Measurements from ENCODE around the gene GLT1D1. TPM values are rescaled to one million over a fixed set of nuclear protein-coding genes. Genes with fewer than 3 reads are reported as not detected.

The GLT1D1 gene
- total and polyA plus RNA-seq, 2 of the 8 experiments (the other 6 are each of a cell fraction or from before 2014, with no cell fraction given): 1.5 to 3.6 TPM

DNA sequence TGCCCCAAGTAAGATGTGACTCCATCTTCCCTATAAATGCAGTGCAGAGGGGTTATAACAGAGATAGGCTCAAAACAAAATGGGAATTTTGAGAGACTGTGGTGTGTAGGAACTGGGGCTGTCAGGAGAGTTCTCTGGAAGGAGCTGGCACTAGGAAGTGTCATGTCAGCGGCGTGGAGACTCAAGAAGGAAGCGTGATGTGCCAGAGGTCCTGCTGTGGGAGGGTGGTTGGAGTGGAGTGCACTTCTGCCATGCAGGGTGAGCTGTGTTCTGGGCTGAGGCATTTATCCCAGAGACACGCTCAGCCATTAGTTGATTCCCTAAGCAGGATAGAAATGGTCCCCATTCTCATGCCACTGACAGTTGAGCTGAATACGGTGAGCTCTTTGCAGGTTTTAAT, 19.0 kb downstream of the GLT1D1 start (continued):
- TF ChIP-seq HDAC2 (IDR thresholded peaks at IDR 0.05; ENCODE audit: borderline replicate concordance in 1 of 2, low read depth in 2 of 2, low read length in 2 of 2) (no peak), SAP30 (IDR thresholded peaks at IDR 0.05; ENCODE audit: insufficient read depth, insufficient replicate concordance, low read length) (no peak), GABPA (IDR thresholded peaks at IDR 0.05; ENCODE audit: borderline replicate concordance, insufficient read depth, low read length) (no peak), SP1 (IDR thresholded peaks at IDR 0.05; ENCODE audit: low read depth, low read length) (no peak), ASH2L (IDR thresholded peaks at IDR 0.05; ENCODE audit: low read length) (no peak), SIN3A (conservative IDR thresholded peaks at IDR 0.05 in 1 of 2, IDR thresholded peaks at IDR 0.05 in 1 of 2; ENCODE audit: low read depth in 1 of 2, low read length in 2 of 2) (no peak)
- TF ChIP-seq, protein P1, sequence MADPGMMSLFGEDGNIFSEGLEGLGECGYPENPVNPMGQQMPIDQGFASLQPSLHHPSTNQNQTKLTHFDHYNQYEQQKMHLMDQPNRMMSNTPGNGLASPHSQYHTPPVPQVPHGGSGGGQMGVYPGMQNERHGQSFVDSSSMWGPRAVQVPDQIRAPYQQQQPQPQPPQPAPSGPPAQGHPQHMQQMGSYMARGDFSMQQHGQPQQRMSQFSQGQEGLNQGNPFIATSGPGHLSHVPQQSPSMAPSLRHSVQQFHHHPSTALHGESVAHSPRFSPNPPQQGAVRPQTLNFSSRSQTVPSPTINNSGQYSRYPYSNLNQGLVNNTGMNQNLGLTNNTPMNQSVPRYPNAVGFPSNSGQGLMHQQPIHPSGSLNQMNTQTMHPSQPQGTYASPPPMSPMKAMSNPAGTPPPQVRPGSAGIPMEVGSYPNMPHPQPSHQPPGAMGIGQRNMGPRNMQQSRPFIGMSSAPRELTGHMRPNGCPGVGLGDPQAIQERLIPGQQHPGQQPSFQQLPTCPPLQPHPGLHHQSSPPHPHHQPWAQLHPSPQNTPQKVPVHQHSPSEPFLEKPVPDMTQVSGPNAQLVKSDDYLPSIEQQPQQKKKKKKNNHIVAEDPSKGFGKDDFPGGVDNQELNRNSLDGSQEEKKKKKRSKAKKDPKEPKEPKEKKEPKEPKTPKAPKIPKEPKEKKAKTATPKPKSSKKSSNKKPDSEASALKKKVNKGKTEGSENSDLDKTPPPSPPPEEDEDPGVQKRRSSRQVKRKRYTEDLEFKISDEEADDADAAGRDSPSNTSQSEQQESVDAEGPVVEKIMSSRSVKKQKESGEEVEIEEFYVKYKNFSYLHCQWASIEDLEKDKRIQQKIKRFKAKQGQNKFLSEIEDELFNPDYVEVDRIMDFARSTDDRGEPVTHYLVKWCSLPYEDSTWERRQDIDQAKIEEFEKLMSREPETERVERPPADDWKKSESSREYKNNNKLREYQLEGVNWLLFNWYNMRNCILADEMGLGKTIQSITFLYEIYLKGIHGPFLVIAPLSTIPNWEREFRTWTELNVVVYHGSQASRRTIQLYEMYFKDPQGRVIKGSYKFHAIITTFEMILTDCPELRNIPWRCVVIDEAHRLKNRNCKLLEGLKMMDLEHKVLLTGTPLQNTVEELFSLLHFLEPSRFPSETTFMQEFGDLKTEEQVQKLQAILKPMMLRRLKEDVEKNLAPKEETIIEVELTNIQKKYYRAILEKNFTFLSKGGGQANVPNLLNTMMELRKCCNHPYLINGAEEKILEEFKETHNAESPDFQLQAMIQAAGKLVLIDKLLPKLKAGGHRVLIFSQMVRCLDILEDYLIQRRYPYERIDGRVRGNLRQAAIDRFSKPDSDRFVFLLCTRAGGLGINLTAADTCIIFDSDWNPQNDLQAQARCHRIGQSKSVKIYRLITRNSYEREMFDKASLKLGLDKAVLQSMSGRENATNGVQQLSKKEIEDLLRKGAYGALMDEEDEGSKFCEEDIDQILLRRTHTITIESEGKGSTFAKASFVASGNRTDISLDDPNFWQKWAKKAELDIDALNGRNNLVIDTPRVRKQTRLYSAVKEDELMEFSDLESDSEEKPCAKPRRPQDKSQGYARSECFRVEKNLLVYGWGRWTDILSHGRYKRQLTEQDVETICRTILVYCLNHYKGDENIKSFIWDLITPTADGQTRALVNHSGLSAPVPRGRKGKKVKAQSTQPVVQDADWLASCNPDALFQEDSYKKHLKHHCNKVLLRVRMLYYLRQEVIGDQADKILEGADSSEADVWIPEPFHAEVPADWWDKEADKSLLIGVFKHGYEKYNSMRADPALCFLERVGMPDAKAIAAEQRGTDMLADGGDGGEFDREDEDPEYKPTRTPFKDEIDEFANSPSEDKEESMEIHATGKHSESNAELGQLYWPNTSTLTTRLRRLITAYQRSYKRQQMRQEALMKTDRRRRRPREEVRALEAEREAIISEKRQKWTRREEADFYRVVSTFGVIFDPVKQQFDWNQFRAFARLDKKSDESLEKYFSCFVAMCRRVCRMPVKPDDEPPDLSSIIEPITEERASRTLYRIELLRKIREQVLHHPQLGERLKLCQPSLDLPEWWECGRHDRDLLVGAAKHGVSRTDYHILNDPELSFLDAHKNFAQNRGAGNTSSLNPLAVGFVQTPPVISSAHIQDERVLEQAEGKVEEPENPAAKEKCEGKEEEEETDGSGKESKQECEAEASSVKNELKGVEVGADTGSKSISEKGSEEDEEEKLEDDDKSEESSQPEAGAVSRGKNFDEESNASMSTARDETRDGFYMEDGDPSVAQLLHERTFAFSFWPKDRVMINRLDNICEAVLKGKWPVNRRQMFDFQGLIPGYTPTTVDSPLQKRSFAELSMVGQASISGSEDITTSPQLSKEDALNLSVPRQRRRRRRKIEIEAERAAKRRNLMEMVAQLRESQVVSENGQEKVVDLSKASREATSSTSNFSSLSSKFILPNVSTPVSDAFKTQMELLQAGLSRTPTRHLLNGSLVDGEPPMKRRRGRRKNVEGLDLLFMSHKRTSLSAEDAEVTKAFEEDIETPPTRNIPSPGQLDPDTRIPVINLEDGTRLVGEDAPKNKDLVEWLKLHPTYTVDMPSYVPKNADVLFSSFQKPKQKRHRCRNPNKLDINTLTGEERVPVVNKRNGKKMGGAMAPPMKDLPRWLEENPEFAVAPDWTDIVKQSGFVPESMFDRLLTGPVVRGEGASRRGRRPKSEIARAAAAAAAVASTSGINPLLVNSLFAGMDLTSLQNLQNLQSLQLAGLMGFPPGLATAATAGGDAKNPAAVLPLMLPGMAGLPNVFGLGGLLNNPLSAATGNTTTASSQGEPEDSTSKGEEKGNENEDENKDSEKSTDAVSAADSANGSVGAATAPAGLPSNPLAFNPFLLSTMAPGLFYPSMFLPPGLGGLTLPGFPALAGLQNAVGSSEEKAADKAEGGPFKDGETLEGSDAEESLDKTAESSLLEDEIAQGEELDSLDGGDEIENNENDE (IDR thresholded peaks at IDR 0.05; ENCODE audit: insufficient replicate concordance, low read length): no peak

Measured in H1 (cell line).